ENCODE data around the gene VRK1.

DNA sequence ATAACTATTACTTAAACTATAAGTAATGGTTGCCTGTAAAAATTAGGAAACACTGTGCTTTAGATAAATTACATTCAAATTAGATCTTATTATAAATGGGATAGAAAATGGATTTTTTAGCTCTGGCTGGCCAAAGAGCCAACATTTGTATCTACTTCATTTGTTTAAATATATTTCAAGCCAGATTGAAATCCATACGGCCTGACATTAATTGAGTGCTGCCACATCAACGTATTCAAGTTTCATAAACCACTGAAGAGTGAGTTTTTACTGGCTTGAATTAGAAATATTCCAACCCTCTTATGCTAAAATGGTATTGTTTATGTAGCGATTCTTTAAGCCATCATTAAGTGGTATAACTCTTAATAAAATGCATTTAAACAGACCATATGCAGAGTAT lies 133.3 kb downstream of the VRK1 start:
- TF ChIP-seq, protein P1, sequence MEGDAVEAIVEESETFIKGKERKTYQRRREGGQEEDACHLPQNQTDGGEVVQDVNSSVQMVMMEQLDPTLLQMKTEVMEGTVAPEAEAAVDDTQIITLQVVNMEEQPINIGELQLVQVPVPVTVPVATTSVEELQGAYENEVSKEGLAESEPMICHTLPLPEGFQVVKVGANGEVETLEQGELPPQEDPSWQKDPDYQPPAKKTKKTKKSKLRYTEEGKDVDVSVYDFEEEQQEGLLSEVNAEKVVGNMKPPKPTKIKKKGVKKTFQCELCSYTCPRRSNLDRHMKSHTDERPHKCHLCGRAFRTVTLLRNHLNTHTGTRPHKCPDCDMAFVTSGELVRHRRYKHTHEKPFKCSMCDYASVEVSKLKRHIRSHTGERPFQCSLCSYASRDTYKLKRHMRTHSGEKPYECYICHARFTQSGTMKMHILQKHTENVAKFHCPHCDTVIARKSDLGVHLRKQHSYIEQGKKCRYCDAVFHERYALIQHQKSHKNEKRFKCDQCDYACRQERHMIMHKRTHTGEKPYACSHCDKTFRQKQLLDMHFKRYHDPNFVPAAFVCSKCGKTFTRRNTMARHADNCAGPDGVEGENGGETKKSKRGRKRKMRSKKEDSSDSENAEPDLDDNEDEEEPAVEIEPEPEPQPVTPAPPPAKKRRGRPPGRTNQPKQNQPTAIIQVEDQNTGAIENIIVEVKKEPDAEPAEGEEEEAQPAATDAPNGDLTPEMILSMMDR (conservative IDR thresholded peaks at IDR 0.05 in 1 of 2, IDR thresholded peaks at IDR 0.05 in 1 of 2; ENCODE audit: extremely low read depth in 1 of 2, insufficient read depth in 1 of 2, low read depth in 1 of 2, low read length in 2 of 2) = no peak
- TF ChIP-seq EZH2 (IDR thresholded peaks at IDR 0.05; ENCODE audit: borderline replicate concordance, low read length) = no peak

Data from mammary epithelial cell (primary cell).